GM19023 (cell line): ENCODE data around the gene EXOSC2.

Experiments
- ATAC-seq: cut with Tn5 transposase; IDR thresholded peaks from one replicate; pipeline ENCODE4 v1.9.1; 2021; ENCODE audit warnings: mild to moderate bottlenecking, moderate library complexity; ENCODE audit not compliant: unreplicated experiment

The EXOSC2 gene

GRCh38 chr9:130696139-130696650, 2.6 kb downstream of the EXOSC2 start:
- no peak for ATAC-seq

- no peak for ATAC-seq
Observed at GRCh38 chr9:130696996-130697395, 3.4 kb downstream of the EXOSC2 start.

- ATAC-seq = no peak
Observed at GRCh38 chr9:130698514-130698913, 4.9 kb downstream of the EXOSC2 start.

DNA sequence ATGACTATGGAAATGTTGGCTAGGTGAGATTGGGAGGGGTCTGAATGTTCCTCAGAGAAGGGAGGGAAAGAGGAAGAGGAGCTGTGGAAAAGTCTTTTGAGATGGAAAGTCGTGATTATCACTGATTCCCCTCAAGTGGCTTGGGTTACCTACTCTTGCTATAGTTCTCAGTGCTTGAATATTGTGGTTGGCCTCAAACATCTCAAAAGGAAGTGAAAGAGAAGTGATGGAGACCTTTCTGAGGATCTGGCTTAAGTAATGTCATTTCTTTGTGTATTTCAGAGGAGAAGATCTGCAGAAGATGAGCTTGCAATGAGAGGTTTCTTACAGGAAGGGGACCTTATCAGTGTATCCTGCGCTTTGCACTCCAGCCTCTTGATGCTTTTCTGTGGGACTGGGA, 5.5 kb downstream of the EXOSC2 start:
- ATAC-seq = no peak

DNA sequence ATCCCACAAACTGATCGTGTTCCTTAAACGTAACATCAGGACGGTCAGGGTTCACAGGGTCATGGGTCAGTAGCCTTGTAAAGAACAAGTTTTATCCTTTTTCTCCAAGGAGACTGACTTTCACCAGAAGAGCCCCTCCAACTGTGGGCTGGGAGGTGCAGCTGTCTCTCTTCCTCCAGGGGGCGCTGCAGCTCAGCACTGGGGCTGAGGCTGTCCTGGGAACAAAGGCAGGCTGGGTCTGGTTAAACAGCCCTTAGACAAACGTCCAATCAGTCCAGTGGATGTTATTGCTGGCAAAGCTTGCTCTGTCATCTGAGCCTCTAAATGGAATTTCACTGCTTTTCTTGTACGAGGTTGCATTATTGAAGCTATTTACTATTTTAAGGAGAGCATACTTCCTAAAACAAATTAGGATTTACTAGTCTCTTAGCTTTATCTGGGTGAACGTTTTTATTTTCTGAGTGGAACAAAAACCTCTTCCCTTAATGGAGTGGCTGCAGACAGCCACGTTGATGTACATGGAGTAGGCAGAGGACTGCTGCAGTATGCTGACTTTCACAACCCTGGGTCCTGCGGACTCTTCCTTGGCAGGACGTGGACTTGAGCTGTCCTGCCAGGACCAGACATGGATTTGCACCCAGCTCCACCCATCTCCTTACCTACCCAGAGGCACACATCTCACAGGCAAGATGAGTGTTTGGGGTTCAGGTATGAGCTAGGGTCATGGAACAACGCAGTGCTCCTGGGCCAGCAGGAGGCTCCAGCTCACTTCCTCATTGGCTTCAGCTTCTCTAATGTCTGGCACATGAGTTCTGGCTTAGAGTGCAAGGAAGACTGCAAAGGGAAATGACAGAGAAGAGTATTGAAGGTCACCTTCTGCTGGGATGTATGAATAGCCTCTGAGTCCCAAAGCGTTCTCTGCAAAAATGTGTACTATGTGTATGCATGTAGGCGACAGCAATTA, 7.8 kb downstream of the EXOSC2 start:
- ATAC-seq = no peak

GRCh38 chr9:130703501-130703900, 9.9 kb downstream of the EXOSC2 start:
- no peak for ATAC-seq

- no peak for ATAC-seq
Observed at GRCh38 chr9:130707225-130707976, 13.8 kb downstream of the EXOSC2 start.

DNA sequence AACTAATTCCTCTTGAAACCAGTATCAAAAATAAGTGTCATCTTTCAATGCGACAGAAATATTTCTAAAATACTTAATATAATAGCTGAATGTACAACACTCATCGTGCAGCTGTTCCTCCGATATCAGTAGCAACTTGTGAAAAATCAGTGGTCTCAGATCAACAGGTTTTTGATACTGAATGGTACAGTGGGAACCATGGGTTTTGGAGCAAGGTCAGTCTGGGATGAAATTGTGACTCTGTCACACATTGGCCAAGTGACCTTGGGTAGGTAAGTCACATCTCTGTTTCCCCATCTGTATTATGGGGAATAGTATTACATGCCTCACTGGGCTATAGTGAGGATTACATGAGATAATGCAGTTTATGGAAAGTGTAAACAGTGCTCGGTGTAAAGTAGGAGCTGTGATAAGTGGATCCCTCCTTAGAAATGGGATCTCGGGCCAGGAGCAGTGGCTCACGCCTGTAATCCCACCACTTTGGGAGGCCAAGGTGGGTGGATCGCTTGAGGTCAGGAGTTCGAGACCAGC, 17.3 kb downstream of the EXOSC2 start:
- ATAC-seq = no peak

DNA sequence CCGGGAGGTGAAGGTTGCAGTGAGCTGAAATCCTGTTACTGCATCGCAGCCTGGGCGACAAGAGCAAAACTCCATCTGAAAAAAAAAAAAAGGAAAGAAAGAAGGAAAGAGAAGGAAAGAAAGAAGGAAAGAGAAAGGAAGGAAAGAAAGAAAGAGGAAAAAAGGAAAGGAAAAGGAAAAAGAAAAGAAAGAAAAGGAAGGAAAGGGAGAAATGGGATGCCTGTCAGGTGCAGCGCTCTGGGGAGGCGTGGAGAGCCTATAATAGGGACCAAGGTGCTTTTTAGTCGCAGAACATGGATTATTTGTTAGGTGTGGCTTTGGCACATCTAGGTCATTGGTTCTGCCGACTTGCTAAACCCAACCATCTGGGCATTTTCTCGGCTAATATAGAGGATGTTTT, 17.9 kb downstream of the EXOSC2 start:
- no peak for ATAC-seq

- ATAC-seq = peak; percentile 94
Observed at GRCh38 chr9:130712564-130713285, 19.1 kb downstream of the EXOSC2 start.

DNA sequence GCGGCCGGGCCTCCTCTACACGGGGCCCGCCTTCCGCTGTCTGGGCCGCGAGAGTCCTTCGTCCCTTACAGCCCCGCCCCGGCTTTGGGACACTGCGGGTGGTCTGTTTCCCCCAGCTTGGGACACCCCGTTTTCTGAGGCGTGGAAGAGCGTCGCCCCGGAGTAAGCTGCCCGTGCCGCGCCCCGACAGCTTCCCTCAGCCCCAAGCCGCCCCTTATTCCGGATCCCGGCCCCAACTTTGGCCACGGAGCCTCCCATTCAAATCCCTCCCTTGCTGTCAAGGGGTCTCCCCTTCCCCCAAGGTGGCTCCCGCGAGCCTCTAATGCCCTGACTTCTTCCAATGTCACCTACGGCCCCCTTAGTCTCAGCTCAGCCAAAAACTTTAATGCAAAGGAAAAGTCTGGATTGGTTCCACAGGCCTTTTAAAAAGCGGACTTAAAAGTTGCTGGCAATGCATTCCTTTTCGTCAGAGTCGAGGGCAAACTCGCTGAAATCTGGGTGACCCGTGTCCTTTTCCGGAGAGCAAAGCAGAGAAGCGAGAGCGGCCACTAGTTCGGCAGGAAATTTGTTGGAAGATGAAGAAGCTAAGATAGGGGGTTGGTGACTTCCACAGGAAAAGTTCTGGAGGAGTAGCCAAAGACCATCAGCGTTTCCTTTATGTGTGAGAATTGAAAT, 19.8 kb downstream of the EXOSC2 start:
- ATAC-seq = peak; percentile 9

DNA sequence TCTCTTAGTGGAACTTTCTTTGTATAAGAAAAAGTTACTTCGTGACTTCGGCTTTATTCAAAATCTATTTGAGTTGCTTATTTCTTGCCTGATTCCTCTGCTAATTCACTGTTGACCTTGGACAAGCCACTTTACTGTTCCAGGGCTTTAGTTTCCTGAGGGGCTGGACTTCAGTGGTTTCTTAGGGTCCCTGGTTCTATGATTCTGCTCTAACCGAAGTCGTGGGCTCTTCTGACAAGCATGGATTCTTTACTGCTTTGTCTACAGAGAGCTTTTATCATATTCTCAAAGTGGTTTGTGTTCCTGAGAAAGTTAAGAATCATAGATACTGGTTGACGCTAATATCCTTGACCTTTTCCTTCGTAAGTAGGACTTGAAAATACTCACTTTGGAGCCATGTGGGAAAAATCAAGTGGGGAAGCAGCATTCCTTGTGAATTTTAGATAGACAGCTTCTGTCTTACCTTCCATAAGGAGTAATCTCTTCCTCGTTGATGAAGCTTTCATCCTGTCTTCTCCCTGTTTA, 21.1 kb downstream of the EXOSC2 start:
- no peak for ATAC-seq

GRCh38 chr9:130715270-130715669, 21.7 kb downstream of the EXOSC2 start:
- no peak for ATAC-seq

- ATAC-seq = no peak
Observed at GRCh38 chr9:130718562-130718961, 25.0 kb downstream of the EXOSC2 start.

DNA sequence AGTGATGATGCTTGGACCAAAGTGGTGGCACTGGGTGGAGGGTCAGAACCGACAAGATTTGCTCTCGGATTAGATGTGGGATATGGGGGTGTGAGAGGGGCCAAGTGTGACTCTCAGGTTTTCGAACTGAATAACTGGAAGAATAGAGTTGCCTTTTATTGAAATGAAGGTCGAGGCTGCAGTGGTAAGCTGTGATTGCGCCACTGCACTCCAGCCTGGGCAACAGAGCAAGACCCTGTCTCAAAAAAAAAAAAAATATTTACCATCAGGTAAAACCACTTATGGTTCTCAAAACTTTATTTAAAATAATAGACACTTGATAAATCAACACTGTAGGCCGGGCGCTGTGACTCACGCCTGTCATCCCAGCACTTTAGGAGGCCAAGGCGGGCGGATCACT, 27.2 kb downstream of the EXOSC2 start:
- no peak for ATAC-seq

GRCh38 chr9:130728721-130729120, 35.1 kb downstream of the EXOSC2 start:
- no peak for ATAC-seq

DNA sequence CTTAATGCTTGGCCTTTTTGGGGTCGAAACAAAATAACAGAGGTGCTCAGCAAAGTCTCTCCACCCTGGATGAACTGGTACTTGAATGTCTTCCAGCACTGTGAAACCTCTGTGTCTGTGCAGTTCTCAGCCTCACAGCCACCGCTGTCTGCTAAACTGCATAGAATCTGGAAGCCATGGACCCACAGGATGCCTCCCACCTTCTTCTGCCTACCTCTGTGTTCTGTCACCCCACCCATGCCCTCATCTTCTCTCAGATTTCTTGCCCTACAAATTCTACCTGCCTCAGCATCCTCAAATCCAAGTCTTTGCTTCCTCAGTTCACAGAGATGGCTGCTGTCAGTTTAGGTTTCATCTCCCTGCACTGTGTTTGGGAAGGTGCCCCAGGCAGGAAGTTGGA, 35.6 kb downstream of the EXOSC2 start:
- no peak for ATAC-seq

GRCh38 chr9:130731355-130731754, 37.8 kb downstream of the EXOSC2 start:
- ATAC-seq = no peak

GRCh38 chr9:130732136-130732535, 38.6 kb downstream of the EXOSC2 start:
- no peak for ATAC-seq

DNA sequence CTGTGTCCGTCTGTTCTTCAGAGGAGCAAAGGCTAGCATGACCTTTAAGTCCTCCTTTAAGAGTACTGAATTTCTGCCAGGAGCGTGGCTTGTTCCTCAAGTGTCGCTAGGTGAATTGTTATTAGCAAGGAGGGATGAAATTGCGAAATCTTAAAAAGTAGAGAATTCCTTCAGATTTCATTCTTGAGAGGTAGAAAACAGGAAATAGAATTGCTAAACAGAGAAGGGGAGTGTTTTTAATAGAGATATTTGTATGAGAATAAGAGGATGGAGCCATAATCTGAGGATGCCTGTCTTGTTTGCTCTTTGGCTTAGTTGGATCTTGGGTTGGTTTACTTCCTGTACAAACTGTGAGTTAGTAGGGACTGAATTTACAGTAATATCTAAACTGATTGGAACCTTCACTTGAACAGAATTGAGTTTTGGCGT, 39.2 kb downstream of the EXOSC2 start:
- ATAC-seq = no peak
